ENCODE results near the gene PRPF38B. TPM values are rescaled to one million over a fixed set of nuclear protein-coding genes. Genes with fewer than 3 reads are reported as not detected.

Gene PRPF38B
- total and polyA plus RNA-seq, 2 experiments from 2014 or later: 40.5 to 86.4 TPM

DNA sequence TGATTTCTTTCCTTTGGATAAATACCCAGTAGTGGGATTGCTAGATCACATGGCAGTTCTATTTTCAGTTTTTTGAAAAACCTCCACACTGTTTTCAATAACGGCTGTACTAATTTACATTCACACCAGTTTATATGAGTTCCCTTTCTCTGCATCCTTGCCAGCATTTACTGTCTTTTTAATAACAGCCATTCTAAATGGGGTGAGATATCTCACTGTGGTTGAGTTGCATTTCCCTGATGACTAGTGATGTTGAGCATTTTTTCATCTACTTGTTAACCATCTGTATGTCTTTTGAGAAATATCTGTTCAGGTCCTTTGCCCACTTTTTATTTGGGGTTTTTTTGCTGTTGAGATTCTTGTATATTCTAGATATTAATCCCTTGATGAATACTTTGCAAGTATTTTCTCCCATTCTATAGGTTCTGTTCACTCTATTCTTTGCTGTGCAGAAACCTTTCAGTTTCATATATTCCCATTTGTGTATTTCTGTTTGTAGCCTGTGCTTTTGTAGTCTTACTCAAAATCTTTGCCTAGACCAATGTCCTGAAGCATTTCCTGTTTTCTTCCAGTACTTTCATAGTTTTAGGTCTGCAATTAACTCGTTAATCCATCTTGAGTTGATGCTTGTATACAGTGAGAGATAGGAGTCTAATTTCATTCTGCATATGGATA, 38.5 kb upstream of the PRPF38B start:
- H3K36me3 ChIP-seq (ENCODE audit: insufficient read depth): no peaks in the 10 kb centered on the region
- peaks cover 11% of the 10 kb centered on the region; the same call in 2 of the 3 replicates for H3K36me3 Mint-ChIP-seq (ENCODE audit: low read depth)
- TF ChIP-seq ZNF114 (CRISPR knock-in tag; IDR thresholded peaks at IDR 0.05): no peak
- TF ChIP-seq POLR2AphosphoS5 (IDR thresholded peaks at IDR 0.05; ENCODE audit: low read depth): no peak
- no peak for TF ChIP-seq CTCF (conservative IDR thresholded peaks at IDR 0.05; ENCODE audit: low read depth in 2 of 2)
- no peak for TF ChIP-seq EZH2 (IDR thresholded peaks at IDR 0.05; ENCODE audit: low read depth, unreplicated experiment)
- TF ChIP-seq JUNB (IDR thresholded peaks at IDR 0.05; ENCODE audit: unreplicated experiment): no peak
- TF ChIP-seq STAT1 (IDR thresholded peaks at IDR 0.05; ENCODE audit: unreplicated experiment): no peak
- TF ChIP-seq, protein P1, sequence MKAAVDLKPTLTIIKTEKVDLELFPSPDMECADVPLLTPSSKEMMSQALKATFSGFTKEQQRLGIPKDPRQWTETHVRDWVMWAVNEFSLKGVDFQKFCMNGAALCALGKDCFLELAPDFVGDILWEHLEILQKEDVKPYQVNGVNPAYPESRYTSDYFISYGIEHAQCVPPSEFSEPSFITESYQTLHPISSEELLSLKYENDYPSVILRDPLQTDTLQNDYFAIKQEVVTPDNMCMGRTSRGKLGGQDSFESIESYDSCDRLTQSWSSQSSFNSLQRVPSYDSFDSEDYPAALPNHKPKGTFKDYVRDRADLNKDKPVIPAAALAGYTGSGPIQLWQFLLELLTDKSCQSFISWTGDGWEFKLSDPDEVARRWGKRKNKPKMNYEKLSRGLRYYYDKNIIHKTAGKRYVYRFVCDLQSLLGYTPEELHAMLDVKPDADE (IDR thresholded peaks at IDR 0.05): no peak
- no peak for TF ChIP-seq CREB1 (CRISPR knock-in tag; IDR thresholded peaks at IDR 0.05; ENCODE audit: low read depth)
- no peak for TF ChIP-seq NANOG (IDR thresholded peaks at IDR 0.05; ENCODE audit: borderline replicate concordance)
- TF ChIP-seq EZH2phosphoT487 (IDR thresholded peaks at IDR 0.05; ENCODE audit: unreplicated experiment): no peak
- no peak for TF ChIP-seq ZNF331 (CRISPR knock-in tag; IDR thresholded peaks at IDR 0.05; ENCODE audit: low read depth)
- no peak for TF ChIP-seq ZNF462 (CRISPR knock-in tag; IDR thresholded peaks at IDR 0.05)
- TF ChIP-seq, protein P2, sequence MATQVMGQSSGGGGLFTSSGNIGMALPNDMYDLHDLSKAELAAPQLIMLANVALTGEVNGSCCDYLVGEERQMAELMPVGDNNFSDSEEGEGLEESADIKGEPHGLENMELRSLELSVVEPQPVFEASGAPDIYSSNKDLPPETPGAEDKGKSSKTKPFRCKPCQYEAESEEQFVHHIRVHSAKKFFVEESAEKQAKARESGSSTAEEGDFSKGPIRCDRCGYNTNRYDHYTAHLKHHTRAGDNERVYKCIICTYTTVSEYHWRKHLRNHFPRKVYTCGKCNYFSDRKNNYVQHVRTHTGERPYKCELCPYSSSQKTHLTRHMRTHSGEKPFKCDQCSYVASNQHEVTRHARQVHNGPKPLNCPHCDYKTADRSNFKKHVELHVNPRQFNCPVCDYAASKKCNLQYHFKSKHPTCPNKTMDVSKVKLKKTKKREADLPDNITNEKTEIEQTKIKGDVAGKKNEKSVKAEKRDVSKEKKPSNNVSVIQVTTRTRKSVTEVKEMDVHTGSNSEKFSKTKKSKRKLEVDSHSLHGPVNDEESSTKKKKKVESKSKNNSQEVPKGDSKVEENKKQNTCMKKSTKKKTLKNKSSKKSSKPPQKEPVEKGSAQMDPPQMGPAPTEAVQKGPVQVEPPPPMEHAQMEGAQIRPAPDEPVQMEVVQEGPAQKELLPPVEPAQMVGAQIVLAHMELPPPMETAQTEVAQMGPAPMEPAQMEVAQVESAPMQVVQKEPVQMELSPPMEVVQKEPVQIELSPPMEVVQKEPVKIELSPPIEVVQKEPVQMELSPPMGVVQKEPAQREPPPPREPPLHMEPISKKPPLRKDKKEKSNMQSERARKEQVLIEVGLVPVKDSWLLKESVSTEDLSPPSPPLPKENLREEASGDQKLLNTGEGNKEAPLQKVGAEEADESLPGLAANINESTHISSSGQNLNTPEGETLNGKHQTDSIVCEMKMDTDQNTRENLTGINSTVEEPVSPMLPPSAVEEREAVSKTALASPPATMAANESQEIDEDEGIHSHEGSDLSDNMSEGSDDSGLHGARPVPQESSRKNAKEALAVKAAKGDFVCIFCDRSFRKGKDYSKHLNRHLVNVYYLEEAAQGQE (IDR thresholded peaks at IDR 0.05; ENCODE audit: unreplicated experiment): no peak
- H3K27ac Mint-ChIP-seq: no peak overlapping the region
- ATAC-seq (no peak), DNase-seq (ENCODE audit: low spot score) (no peak)
- no peaks in the 10 kb centered on the region for H3K27me3 ChIP-seq (ENCODE audit: insufficient read depth)
- no peaks in the 10 kb centered on the region for H3K4me1 Mint-ChIP-seq
- H3K4me3 Mint-ChIP-seq: no peak overlapping the region
- peaks cover 2% of the 10 kb centered on the region for H3K27me3 Mint-ChIP-seq (ENCODE audit: insufficient read depth, low read depth, poor library complexity)
- H3K4me2 ChIP-seq: no peak overlapping the region
- no peaks in the 10 kb centered on the region for H4K20me1 ChIP-seq (replicated peaks; ENCODE audit: insufficient read depth)
- no peaks in the 10 kb centered on the region for H3K4me1 ChIP-seq (ENCODE audit: insufficient read depth)
- peaks cover 4% of the 10 kb centered on the region; the same call in 2 of the 3 replicates for H3K9me3 Mint-ChIP-seq
- H3K9me2 ChIP-seq (ENCODE audit: insufficient read depth): no peaks in the 10 kb centered on the region
- H3K79me2 ChIP-seq (replicated peaks; ENCODE audit: insufficient read depth): no peaks in the 10 kb centered on the region
- H2AFZ ChIP-seq: no peak overlapping the region
- H3F3A ChIP-seq (replicated peaks; ENCODE audit: low read depth): no peaks in the 10 kb centered on the region
- H3K27ac ChIP-seq (ENCODE audit: low read depth): no peak overlapping the region
- no peak overlapping the region for H3K4me3 ChIP-seq
